Keratinocyte (primary cell): ENCODE measurements around the gene SFSWAP. TPM values are rescaled to one million over a fixed set of nuclear protein-coding genes. Genes with fewer than 3 reads are reported as not detected.

ENCODE experiments used
- DNase-seq: peaks from one replicate; pipeline ENCODE4 v3.0.0-alpha.2; 2011; ENCODE audit warnings: low read depth, missing footprints, low spot score
- FAIRE-seq: peaks from 2 replicates; lab custom pipeline; 2011; peaks lifted over from hg19 to GRCh38; lab: Jason Lieb, UNC
- H2AFZ ChIP-seq: 2 replicates; pipeline ENCODE4 v1.6.0; 2012; ENCODE audit warnings: low read length, control low read depth, inconsistent platforms; ENCODE audit not compliant: control insufficient read depth
- H3K27ac ChIP-seq: 2 replicates; pipeline ENCODE4 v1.5.1; 2011; ENCODE audit warnings: low read length; ENCODE audit not compliant: control insufficient read depth, insufficient read depth
- H3K27me3 ChIP-seq: 3 replicates; pipeline ENCODE4 v1.6.0; 2011; ENCODE audit warnings: low read length; ENCODE audit not compliant: control insufficient read depth, insufficient read depth; ENCODE audit errors: extremely low read depth
- H3K36me3 ChIP-seq, 2 experiments: 2 replicates in 1 of 2; 3 replicates in 1 of 2; pipeline ENCODE4 v1.5.1; 2011; ENCODE audit warnings: low read length in 2 of 2, mild to moderate bottlenecking in 1 of 2; ENCODE audit not compliant: control insufficient read depth in 2 of 2, insufficient read depth in 2 of 2; ENCODE audit errors: extremely low read depth in 1 of 2
- H3K4me1 ChIP-seq: 3 replicates; pipeline ENCODE4 v1.5.1; 2011; ENCODE audit warnings: low read length; ENCODE audit not compliant: control insufficient read depth, insufficient read depth; ENCODE audit errors: extremely low read depth
- H3K4me2 ChIP-seq: 3 replicates; pipeline ENCODE4 v1.6.0; 2011; ENCODE audit warnings: low read depth, low read length; ENCODE audit not compliant: control insufficient read depth, insufficient read depth; ENCODE audit errors: extremely low read depth
- H3K4me3 ChIP-seq, 3 experiments: fragments of 200-600 bp in 1 of 3; sonication (generic) in 1 of 3; 2 replicates in 2 of 3; 3 replicates in 1 of 3; pipeline ENCODE4 v1.5.1; 2011 to 2016; ENCODE audit warnings: low read length in 3 of 3, mild to moderate bottlenecking in 3 of 3, control low read depth in 2 of 3, inconsistent platforms in 1 of 3, low read depth in 1 of 3, mixed read lengths in 1 of 3, mixed run types in 1 of 3, moderate library complexity in 1 of 3; ENCODE audit not compliant: control insufficient read depth in 2 of 3, insufficient read depth in 2 of 3; ENCODE audit errors: extremely low read depth in 1 of 3
- H3K79me2 ChIP-seq: 2 replicates; pipeline ENCODE4 v1.6.0; 2012; ENCODE audit warnings: low read length; ENCODE audit not compliant: control insufficient read depth, insufficient read depth
- H3K9ac ChIP-seq: 3 replicates; pipeline ENCODE4 v1.6.0; 2011; ENCODE audit warnings: low read length; ENCODE audit not compliant: control insufficient read depth, insufficient read depth; ENCODE audit errors: extremely low read depth
- H3K9me1 ChIP-seq: 3 replicates; pipeline ENCODE4 v1.6.0; 2011; ENCODE audit warnings: low read length; ENCODE audit not compliant: control insufficient read depth, insufficient read depth; ENCODE audit errors: extremely low read depth
- H3K9me3 ChIP-seq: 2 replicates; pipeline ENCODE4 v1.5.1; 2012; ENCODE audit warnings: low read depth, low read length; ENCODE audit not compliant: control insufficient read depth
- H4K20me1 ChIP-seq: 3 replicates; pipeline ENCODE4 v1.6.0; 2011; ENCODE audit warnings: low read length; ENCODE audit not compliant: control insufficient read depth, insufficient read depth; ENCODE audit errors: extremely low read depth
- CTCF ChIP-seq, 3 experiments: IDR thresholded peaks in 1 of 3; conservative IDR thresholded peaks in 1 of 3; optimal IDR thresholded peaks in 1 of 3; 2 replicates in 2 of 3; 3 replicates in 1 of 3; pipeline versions ENCODE3 to v1.5.1; 2011; ENCODE audit warnings: low read length in 3 of 3, mild to moderate bottlenecking in 3 of 3, moderate library complexity in 2 of 3, control low read depth in 1 of 3, inconsistent platforms in 1 of 3; ENCODE audit not compliant: insufficient read depth in 2 of 3; ENCODE audit errors: extremely low read depth in 1 of 3
- EZH2 ChIP-seq: IDR thresholded peaks from one replicate; pipeline ENCODE4 v1.6.1; 2012; ENCODE audit warnings: inconsistent platforms, mild to moderate bottlenecking, low read length, moderate library complexity
- dilution Hi-C: fragments of 300-500 bp; cut with MboI; formaldehyde crosslinking; loops from one replicate; pipeline ENCODE4 v1.7.0; 2020; ENCODE audit warnings: low sequenced_read_pairs; ENCODE audit not compliant: extremely low pct_ligation_motif_present
- polyA plus RNA-seq, 5 experiments: library from polyadenylated mRNA; depleted of rRNA in 3 of 5; stranded (reverse) in 3 of 5; stranded (forward) in 1 of 5; unstranded in 1 of 5; fragments of >200 nt; gene quantifications; 1 replicate in 1 of 5; 2 replicates in 3 of 5; 3 replicates in 1 of 5; pipeline versions ENCODE4 v1.2.1 to v1.2.3, GENCODE V29; 2011 to 2012; ENCODE audit warnings: missing spikeins in 2 of 5, low read depth in 1 of 5, low replicate concordance in 1 of 5

SFSWAP gene
- polyA plus RNA-seq, 1 donor (not counting 4 experiments of a cell fraction or from before 2014, with no cell fraction given): 13.1 TPM

GRCh38 chr12:131785763-131786330, 75.0 kb downstream of the SFSWAP start:
- FAIRE-seq (no peak), DNase-seq (no peak)
- Histone ChIP-seq H3K9me1 (no peaks in the 10 kb centered on the region), H3K4me2 (no peak overlapping the region), H3K79me2 (no peaks in the 10 kb centered on the region), H3K27me3 (no peaks in the 10 kb centered on the region), H3K36me3 (peaks cover 21 to 24% of the 10 kb centered on the region in 2 experiments), H3K27ac (no peak overlapping the region), H3K4me1 (peaks cover 10% of the 10 kb centered on the region), H3K9me3 (no peaks in the 10 kb centered on the region), H3K9ac (no peak overlapping the region), H2AFZ (no peak overlapping the region), H4K20me1 (no peaks in the 10 kb centered on the region), H3K4me3 (no peak overlapping the region)
- no peak for TF ChIP-seq CTCF (optimal IDR thresholded peaks at IDR 0.05 in 1 of 3, IDR thresholded peaks at IDR 0.05 in 1 of 3, conservative IDR thresholded peaks at IDR 0.05 in 1 of 3; ENCODE audit: extremely low read depth in 1 of 3, insufficient read depth in 2 of 3, low read length in 3 of 3)
- TF ChIP-seq EZH2: no peak
- dilution Hi-C loops: no loop called here

DNA sequence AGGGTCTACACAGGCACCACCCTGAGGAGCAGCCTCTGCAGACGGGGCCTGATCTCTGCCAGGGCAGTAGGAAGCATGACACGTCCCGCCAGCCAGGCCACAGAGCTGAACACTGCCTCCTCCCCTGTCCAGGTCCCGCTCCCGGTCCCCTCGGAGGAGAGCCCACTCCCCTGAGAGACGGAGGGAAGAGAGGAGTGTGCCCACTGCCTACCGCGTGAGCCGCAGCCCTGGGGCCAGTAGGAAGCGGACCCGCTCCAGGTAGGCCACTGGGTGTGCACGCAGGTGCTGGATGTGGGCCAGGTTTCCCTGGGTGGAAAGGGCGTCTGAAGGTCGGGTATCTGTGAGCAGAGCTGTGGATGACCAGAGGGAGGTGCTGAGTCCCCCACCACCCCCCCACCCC, 75.4 kb downstream of the SFSWAP start:
- TF ChIP-seq CTCF (optimal IDR thresholded peaks at IDR 0.05 in 1 of 3, IDR thresholded peaks at IDR 0.05 in 1 of 3, conservative IDR thresholded peaks at IDR 0.05 in 1 of 3; ENCODE audit: extremely low read depth in 1 of 3, insufficient read depth in 2 of 3, low read length in 3 of 3) (no peak), EZH2 (no peak)
- no peaks in the 10 kb centered on the region for H3K27me3 ChIP-seq
- H3K4me1 ChIP-seq: peaks cover 10% of the 10 kb centered on the region
- no peaks in the 10 kb centered on the region for H3K79me2 ChIP-seq
- no peak overlapping the region for H3K4me2 ChIP-seq
- H3K9ac ChIP-seq: no peak overlapping the region
- no peaks in the 10 kb centered on the region for H4K20me1 ChIP-seq
- no peak overlapping the region for H3K27ac ChIP-seq
- no peak overlapping the region for H2AFZ ChIP-seq
- dilution Hi-C loops: no loop called here
- H3K4me3 ChIP-seq: no peak overlapping the region
- no peaks in the 10 kb centered on the region for H3K9me3 ChIP-seq
- DNase-seq (no peak), FAIRE-seq (no peak)
- H3K9me1 ChIP-seq: no peaks in the 10 kb centered on the region
- peaks cover 21 to 24% of the 10 kb centered on the region in 2 experiments for H3K36me3 ChIP-seq
